Smooth muscle cell (in vitro differentiated cells): ENCODE data around the gene ZNF677. TPM values are rescaled to one million over a fixed set of nuclear protein-coding genes. Genes with fewer than 3 reads are reported as not detected.
"Not testable (repeated sequence)": the region's sequence is repeated elsewhere in the genome, so short reads cannot be mapped to it uniquely, and the experiment has no call there.

Experiments used
- DNase-seq: peaks from one replicate; lab custom pipeline; 2025; ENCODE audit not compliant: unreplicated experiment; lab: John Stamatoyannopoulos, UW
- H2AFZ ChIP-seq: fragments of 200-600 bp; sonication (generic); 2 replicates; pipeline ENCODE4 v1.6.0; 2016; ENCODE audit warnings: antibody characterized with exemption, low read depth, mild to moderate bottlenecking
- H3F3A ChIP-seq: fragments of 200-600 bp; sonication (generic); 2 replicates; pipeline ENCODE4 v1.6.0; 2017; ENCODE audit warnings: antibody characterized with exemption, low read depth
- H3K27ac ChIP-seq: fragments of 200-600 bp; sonication (generic); 2 replicates; pipeline ENCODE4 v1.5.1; 2016; ENCODE audit warnings: low read depth, mild to moderate bottlenecking
- H3K27me3 ChIP-seq: fragments of 200-600 bp; sonication (generic); 2 replicates; pipeline ENCODE4 v1.6.1; 2016; ENCODE audit warnings: low read depth, mild to moderate bottlenecking
- H3K36me3 ChIP-seq: fragments of 200-600 bp; sonication (generic); 2 replicates; pipeline ENCODE4 v1.5.1; 2016; ENCODE audit warnings: low read depth
- H3K4me1 ChIP-seq: fragments of 200-600 bp; sonication (generic); 2 replicates; pipeline ENCODE4 v1.5.1; 2016; ENCODE audit warnings: low read depth
- H3K4me2 ChIP-seq: fragments of 200-600 bp; sonication (generic); 2 replicates; pipeline ENCODE4 v1.6.0; 2016; ENCODE audit warnings: mild to moderate bottlenecking
- H3K4me3 ChIP-seq: fragments of 200-600 bp; sonication (generic); 2 replicates; pipeline ENCODE4 v1.5.1; 2016; ENCODE audit warnings: mild to moderate bottlenecking
- H3K79me2 ChIP-seq: fragments of 200-600 bp; sonication (generic); 2 replicates; pipeline ENCODE4 v1.6.0; 2016; ENCODE audit warnings: low read depth, mild to moderate bottlenecking
- H3K9ac ChIP-seq: fragments of 200-600 bp; sonication (generic); 2 replicates; pipeline ENCODE4 v1.6.0; 2016; ENCODE audit warnings: low read depth
- H3K9me3 ChIP-seq: fragments of 200-600 bp; sonication (generic); replicated peaks from 2 replicates; pipeline ENCODE4 v1.5.1; 2016; ENCODE audit warnings: low read depth
- H4K20me1 ChIP-seq: fragments of 200-600 bp; sonication (generic); 2 replicates; pipeline ENCODE4 v1.6.0; 2016; ENCODE audit warnings: low read depth
- WGBS: methylation state at CpG from one replicate; pipeline ENCODE4 v1.1.7; 2016; ENCODE audit warnings: low lambda C conversion rate; 5-methylcytosine and 5-hydroxymethylcytosine counted together
- polyA plus RNA-seq: library from polyadenylated mRNA; unstranded; fragments of >200 nt; fragmentation: Nextera tagmentation; extraction: Ambion mirVana; gene quantifications from 2 replicates; pipeline ENCODE4 v1.2.1, GENCODE V29; 2016
- total RNA-seq: library from RNA; depleted of rRNA; stranded (reverse); fragments of >200 nt; gene quantifications from 2 replicates; pipeline ENCODE4 v1.2.3, GENCODE V29; 2014
- TF ChIP-seq, protein P1 (sequence below): fragments of 200-600 bp; sonication (generic); IDR thresholded peaks from 2 replicates; pipeline ENCODE4 v1.5.1; 2017; ENCODE audit warnings: borderline replicate concordance, mild to moderate bottlenecking, antibody characterized with exemption; ENCODE audit not compliant: insufficient read depth, poor library complexity, severe bottlenecking

The ZNF677 gene
- total and polyA plus RNA-seq, 2 experiments from 2014 or later, result 25.4 to 43.0 TPM

DNA sequence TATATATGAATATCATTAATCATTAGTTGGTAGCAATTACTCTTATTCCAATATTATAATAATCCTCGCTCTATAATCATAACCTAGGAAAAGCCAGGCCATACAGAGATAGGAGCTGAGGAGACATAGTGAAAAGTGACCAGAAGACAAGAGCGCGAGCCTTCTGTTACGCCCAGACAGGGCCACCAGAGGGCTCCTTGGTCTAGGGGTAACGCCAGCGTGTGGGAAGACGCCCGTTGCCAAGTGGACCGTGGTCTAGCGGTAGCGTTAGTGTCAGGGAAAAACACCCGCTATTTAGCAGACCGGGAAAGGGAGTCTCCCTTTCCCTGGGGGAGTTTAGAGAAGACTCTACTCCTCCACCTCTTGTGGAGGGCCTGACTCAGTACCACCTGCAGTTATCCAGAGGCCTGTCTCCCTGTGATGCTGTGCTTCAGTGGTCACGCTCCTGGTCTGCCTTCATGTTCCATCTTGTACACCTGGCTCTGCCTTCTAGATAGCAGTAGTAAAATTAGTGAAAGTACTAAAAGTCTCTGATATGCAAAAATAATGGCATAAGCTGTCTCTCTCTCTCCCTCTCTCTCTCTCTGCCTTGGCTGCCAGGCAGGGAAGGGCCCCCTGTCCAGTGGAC lies 3.2 kb upstream of the ZNF677 start, which contains the start of gene VN1R2:
Gene VN1R2, plus strand, starts transcription at position 578 of the 628 bp plus-strand sequence. CDS start 84 bp downstream, outside the sequence.
- H3F3A ChIP-seq, H2AFZ ChIP-seq, H3K79me2 ChIP-seq, H3K9me3 ChIP-seq, H3K4me3 ChIP-seq, H3K4me2 ChIP-seq, H4K20me1 ChIP-seq, H3K4me1 ChIP-seq, H3K36me3 ChIP-seq, H3K27ac ChIP-seq, DNase-seq, H3K27me3 ChIP-seq, H3K9ac ChIP-seq: not testable (repeated sequence)
- 82% methylated on average over 14 of the region's 14 CpGs for WGBS

DNA sequence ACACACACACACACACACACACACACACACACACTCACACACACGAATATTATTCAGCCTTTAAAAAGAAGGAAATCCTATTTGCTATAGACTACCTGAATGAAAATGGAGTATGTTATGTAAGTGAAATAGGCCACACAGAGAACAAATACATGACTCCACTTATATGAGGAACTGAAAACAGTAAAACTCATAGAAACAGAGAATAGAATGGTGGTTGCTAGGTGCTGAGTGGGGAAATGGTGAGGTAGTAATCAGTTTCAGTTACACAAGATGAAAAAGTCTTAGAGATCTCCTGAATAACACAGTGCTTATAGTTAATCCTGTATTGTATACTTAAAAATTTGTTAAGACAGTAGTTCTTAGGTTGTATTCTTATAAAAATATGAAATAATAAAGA lies 8.2 kb downstream of the ZNF677 start:
- Histone ChIP-seq H4K20me1 (no peaks in the 10 kb centered on the region), H3K9ac (no peak overlapping the region), H3K79me2 (no peaks in the 10 kb centered on the region), H3K4me1 (no peaks in the 10 kb centered on the region), H3F3A (no peaks in the 10 kb centered on the region), H3K9me3 (peaks cover 47% of the 10 kb centered on the region), H3K4me3 (no peak overlapping the region), H3K36me3 (peaks cover 90% of the 10 kb centered on the region), H3K4me2 (no peak overlapping the region), H3K27me3 (no peaks in the 10 kb centered on the region), H3K27ac (no peak overlapping the region), H2AFZ (no peak overlapping the region)
- DNase-seq, result no peak
- 97% methylated on average over 1 of the region's 1 CpG for WGBS
- TF ChIP-seq, protein P1, sequence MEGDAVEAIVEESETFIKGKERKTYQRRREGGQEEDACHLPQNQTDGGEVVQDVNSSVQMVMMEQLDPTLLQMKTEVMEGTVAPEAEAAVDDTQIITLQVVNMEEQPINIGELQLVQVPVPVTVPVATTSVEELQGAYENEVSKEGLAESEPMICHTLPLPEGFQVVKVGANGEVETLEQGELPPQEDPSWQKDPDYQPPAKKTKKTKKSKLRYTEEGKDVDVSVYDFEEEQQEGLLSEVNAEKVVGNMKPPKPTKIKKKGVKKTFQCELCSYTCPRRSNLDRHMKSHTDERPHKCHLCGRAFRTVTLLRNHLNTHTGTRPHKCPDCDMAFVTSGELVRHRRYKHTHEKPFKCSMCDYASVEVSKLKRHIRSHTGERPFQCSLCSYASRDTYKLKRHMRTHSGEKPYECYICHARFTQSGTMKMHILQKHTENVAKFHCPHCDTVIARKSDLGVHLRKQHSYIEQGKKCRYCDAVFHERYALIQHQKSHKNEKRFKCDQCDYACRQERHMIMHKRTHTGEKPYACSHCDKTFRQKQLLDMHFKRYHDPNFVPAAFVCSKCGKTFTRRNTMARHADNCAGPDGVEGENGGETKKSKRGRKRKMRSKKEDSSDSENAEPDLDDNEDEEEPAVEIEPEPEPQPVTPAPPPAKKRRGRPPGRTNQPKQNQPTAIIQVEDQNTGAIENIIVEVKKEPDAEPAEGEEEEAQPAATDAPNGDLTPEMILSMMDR, result no peak

DNA sequence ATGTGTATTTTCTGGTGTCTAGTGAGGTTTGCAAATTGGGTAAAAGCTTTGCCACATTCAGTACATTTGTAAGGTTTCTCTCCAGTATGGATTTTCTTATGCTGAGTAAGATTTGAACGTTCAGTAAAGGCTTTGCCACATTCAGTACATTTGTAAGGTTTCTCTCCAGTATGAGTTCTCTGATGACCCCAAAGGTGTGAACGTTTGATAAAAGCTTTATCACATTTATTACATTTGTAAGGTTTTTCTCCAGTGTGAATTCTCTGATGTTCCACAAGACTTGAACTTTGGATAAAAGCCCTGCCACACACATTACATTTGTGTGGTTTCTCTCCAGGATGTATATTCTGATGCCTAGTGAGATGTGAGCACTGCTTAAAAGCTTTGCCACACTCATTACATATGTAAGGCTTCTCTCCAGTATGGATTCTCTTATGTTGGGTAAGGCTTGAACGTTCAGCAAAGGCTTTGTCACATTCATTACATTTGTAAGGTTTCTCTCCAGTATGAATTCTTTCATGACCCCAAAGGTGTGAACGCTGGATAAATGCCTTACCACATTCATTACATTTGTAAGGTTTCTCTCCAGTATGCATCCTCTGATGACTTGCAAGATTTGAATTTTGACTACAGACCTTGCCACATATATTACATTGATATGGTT lies 17.4 kb downstream of the ZNF677 start:
- no peak overlapping the region for H3K4me2 ChIP-seq
- WGBS, result 94% methylated on average over 4 of the region's 4 CpGs

DNA sequence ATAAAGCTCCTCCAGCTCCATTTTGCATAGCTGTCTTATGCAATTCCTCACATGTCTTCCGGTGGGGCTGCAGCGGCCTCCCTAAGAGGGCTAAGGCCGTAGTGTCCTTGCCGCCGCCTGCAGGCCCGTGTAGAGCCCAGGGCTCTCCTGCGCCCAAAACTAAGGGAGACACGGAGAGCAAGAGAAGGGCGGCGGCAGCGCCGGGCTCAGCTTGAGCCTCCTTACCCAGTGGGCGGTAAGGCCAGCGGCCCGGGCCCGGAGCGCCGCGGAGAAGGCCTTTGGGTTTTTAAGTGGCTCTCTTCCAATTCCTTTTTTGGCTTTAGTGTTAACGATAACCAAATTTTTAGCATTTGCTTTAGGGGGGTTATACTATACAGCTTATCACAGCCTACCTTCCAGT lies 30.1 kb downstream of the ZNF677 start:
- Histone ChIP-seq H3K4me1 (no peaks in the 10 kb centered on the region), H3K27me3 (no peaks in the 10 kb centered on the region), H3F3A (no peaks in the 10 kb centered on the region), H3K36me3 (no peaks in the 10 kb centered on the region), H4K20me1 (no peaks in the 10 kb centered on the region), H3K9ac (no peak overlapping the region), H3K9me3 (peaks cover 22% of the 10 kb centered on the region), H3K4me2 (no peak overlapping the region), H3K27ac (no peak overlapping the region), H3K4me3 (no peak overlapping the region), H2AFZ (no peak overlapping the region), H3K79me2 (no peaks in the 10 kb centered on the region)
- 96% methylated on average over 17 of the region's 20 CpGs for WGBS
- TF ChIP-seq, protein P1, result no peak
- DNase-seq, result no peak

More for the DNA sequence above, 17.4 kb downstream of the ZNF677 start:
- H3K4me3 ChIP-seq, result no peak overlapping the region
- no peak overlapping the region for H3K27ac ChIP-seq
- H3K9ac ChIP-seq, result no peak overlapping the region
- H3K27me3 ChIP-seq, result no peaks in the 10 kb centered on the region
- no peaks in the 10 kb centered on the region for H3K4me1 ChIP-seq
- no peaks in the 10 kb centered on the region for H4K20me1 ChIP-seq
- peaks cover 64% of the 10 kb centered on the region for H3K9me3 ChIP-seq
- DNase-seq, result no peak
- H3F3A ChIP-seq, result no peaks in the 10 kb centered on the region
- H2AFZ ChIP-seq, result no peak overlapping the region
- no peaks in the 10 kb centered on the region for H3K79me2 ChIP-seq
- TF ChIP-seq, protein P1, result no peak
- peaks cover 51% of the 10 kb centered on the region for H3K36me3 ChIP-seq

DNA sequence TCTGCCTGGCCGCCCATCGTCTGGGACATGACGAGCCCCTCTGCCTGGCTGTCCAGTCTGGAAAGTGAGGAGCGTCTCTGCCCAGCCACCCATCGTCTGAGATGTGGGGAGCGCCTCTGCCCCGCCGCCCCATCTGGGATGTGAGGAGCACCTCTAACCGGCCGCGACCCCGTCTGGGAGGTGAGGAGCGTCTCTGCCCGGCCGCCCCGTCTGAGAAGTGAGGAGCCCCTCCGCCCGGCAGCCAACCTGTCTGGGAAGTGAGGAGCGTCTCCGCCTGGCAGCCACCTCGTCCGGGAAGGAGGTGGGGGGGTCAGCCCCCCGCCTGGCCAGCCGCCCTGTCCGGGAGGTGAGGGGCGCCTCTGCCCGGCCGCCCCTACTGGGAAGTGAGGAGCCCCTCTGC lies 32.0 kb downstream of the ZNF677 start:
- DNase-seq, H3K79me2 ChIP-seq, H3F3A ChIP-seq, H3K27me3 ChIP-seq, H3K36me3 ChIP-seq, H3K4me2 ChIP-seq, H3K4me1 ChIP-seq, H3K27ac ChIP-seq, H2AFZ ChIP-seq, H3K4me3 ChIP-seq, H3K9ac ChIP-seq, H4K20me1 ChIP-seq: not testable (repeated sequence)
- WGBS, result 98% methylated on average over 23 of the region's 28 CpGs
- peaks cover 23% of the 10 kb centered on the region for H3K9me3 ChIP-seq
